Uterus (tissue), 4 donors: ENCODE measurements around the gene PLD5. TPM values are rescaled to one million over a fixed set of nuclear protein-coding genes. Genes with fewer than 3 reads are reported as not detected.

Experiments used
- DNase-seq, 2 donors: peaks; one replicate each; pipeline ENCODE4 v3.0.0-alpha.2; 2019 to 2020
- H3K27ac ChIP-seq, 2 donors: fragments of 200-600 bp; sonication (generic); 1 replicate in 1 of 2; 2 replicates in 1 of 2; pipeline ENCODE4 v1.5.1; 2016 to 2018
- H3K27me3 ChIP-seq, 2 donors: fragments of 200-600 bp; sonication (generic); one replicate each; pipeline ENCODE4 v1.5.1; 2018 to 2019; ENCODE audit warnings: control low read depth in 1 of 2
- H3K36me3 ChIP-seq, 2 donors: fragments of 200-600 bp; sonication (generic); one replicate each; pipeline ENCODE4 v1.5.1; 2019; ENCODE audit warnings: control low read depth in 1 of 2
- H3K4me1 ChIP-seq, 2 donors: fragments of 200-600 bp; sonication (generic); one replicate each; pipeline ENCODE4 v1.5.1; 2018 to 2019; ENCODE audit warnings: control low read depth in 1 of 2
- H3K4me3 ChIP-seq, 2 donors: fragments of 200-600 bp; sonication (generic); 1 replicate in 1 of 2; 2 replicates in 1 of 2; pipeline ENCODE4 v1.5.1; 2018 to 2019; ENCODE audit warnings: mild to moderate bottlenecking in 1 of 2
- H3K9me3 ChIP-seq, 2 donors: fragments of 200-600 bp; sonication (generic); one replicate each; pipeline ENCODE4 v1.5.1; 2019; ENCODE audit warnings: control low read depth in 1 of 2
- POLR2A ChIP-seq, 2 donors: fragments of 450-650 bp; IDR thresholded peaks; one replicate each; pipeline ENCODE4 v1.6.1; 2016; ENCODE audit warnings: antibody characterized with exemption in 2 of 2, mild to moderate bottlenecking in 1 of 2, moderate library complexity in 1 of 2
- intact Hi-C: fragments of 100-400 bp; cut with DNase I; formaldehyde crosslinking; loops from one replicate; pipeline ENCODE4 v1.15.1; 2023; ENCODE audit warnings: low total_unique reads
- total RNA-seq, 4 donors: library from RNA; depleted of rRNA in 3 of 4; stranded (reverse); fragments of >200 nt in 3 of 4; gene quantifications; one replicate each; pipeline versions ENCODE4 v1.1.0 to v1.2.4, GENCODE V29; 2014 to 2023
- TF ChIP-seq, protein P1 (sequence below), 4 experiments: fragments of 200-600 bp in 2 of 4; fragments of 450-650 bp in 2 of 4; sonication (generic) in 2 of 4; IDR thresholded peaks; one replicate each; pipeline ENCODE4 v1.5.1; 2016 to 2019; ENCODE audit warnings: antibody characterized with exemption in 4 of 4, mild to moderate bottlenecking in 2 of 4, moderate library complexity in 1 of 4
- donor health status: DM: yes; HTN: yes; CAD: no.

Gene PLD5
- total RNA-seq, 4 donors from 2014 or later: 2.4 to 6.1 (median 5.2) TPM

DNA sequence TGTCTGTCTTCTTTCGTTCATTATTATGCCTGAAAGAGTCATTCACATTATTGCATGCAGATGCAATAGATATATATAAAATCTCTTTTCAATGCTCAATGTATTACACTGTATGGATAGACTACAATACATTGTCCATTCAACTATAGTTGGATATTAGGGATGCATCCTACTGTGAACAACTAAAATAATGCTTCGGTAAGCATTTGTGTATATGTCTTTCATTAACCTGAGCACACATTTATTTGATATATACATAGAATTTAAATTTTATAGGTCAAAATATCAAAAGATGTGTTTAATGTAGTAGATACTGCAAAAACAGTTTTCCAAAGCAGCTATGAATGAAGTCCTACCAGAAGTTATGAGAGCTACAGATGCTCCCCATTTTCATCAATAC is 8.9 kb downstream of the PLD5 start:
- H3K9me3 ChIP-seq: no peaks in the 10 kb centered on the region
- H3K36me3 ChIP-seq: no peaks in the 10 kb centered on the region
- intact Hi-C loops: no loop called here
- H3K27ac ChIP-seq: no peak overlapping the region
- no peaks in the 10 kb centered on the region for H3K4me1 ChIP-seq
- no peak overlapping the region for H3K4me3 ChIP-seq
- no peak for TF ChIP-seq POLR2A (IDR thresholded peaks at IDR 0.05)
- TF ChIP-seq, protein P1, sequence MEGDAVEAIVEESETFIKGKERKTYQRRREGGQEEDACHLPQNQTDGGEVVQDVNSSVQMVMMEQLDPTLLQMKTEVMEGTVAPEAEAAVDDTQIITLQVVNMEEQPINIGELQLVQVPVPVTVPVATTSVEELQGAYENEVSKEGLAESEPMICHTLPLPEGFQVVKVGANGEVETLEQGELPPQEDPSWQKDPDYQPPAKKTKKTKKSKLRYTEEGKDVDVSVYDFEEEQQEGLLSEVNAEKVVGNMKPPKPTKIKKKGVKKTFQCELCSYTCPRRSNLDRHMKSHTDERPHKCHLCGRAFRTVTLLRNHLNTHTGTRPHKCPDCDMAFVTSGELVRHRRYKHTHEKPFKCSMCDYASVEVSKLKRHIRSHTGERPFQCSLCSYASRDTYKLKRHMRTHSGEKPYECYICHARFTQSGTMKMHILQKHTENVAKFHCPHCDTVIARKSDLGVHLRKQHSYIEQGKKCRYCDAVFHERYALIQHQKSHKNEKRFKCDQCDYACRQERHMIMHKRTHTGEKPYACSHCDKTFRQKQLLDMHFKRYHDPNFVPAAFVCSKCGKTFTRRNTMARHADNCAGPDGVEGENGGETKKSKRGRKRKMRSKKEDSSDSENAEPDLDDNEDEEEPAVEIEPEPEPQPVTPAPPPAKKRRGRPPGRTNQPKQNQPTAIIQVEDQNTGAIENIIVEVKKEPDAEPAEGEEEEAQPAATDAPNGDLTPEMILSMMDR (IDR thresholded peaks at IDR 0.05): no peak
- DNase-seq: no peak
- H3K27me3 ChIP-seq: no peaks in the 10 kb centered on the region

DNA sequence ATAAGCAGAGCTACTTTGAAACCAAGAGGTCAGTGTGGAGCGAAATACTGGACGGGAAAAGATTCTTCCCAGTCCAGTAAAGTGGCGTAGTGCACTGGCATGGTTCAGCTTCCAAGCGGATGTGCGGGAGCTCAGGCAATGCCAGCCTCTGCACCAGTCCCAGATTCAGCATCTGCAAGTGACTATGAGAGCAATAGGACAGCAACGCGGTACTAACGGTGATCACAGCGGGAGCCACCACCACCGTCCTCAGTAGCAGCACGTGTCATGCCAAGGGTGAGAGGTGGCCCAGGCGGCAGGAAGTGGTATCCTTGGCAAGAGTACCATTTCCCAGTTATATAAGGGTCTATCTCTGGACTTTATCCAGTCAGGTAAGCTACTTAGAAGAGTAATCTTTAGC is 17.8 kb downstream of the PLD5 start:
- Histone ChIP-seq H3K4me3 (no peak overlapping the region), H3K27ac (no peak overlapping the region), H3K36me3 (no peaks in the 10 kb centered on the region), H3K4me1 (no peaks in the 10 kb centered on the region), H3K27me3 (no peaks in the 10 kb centered on the region), H3K9me3 (no peaks in the 10 kb centered on the region)
- no peak for DNase-seq
- intact Hi-C loops: no loop called here
- TF ChIP-seq, protein P1 (IDR thresholded peaks at IDR 0.05): no peak
- TF ChIP-seq POLR2A (IDR thresholded peaks at IDR 0.05): no peak

DNA sequence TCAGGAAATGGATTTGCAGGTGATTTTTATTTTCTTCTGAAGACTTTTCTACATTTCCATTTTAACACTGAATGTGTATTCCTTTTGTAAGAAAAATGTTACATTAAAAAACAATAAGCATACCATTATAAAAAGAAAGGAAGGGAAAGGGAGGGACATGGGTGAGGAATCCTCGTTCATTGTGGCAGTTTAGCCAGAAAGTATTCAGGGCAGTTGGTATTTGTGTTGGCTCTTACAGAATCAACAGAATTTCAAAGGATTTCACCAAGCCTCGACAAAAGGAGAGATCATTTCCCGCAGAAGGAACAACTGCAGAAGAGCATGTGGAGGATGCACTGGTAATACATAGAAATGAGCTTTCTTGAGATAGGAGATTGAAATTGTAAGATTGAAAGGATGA is 35.0 kb downstream of the PLD5 start:
- DNase-seq: no peak
- intact Hi-C loops: no loop called here
- Histone ChIP-seq H3K4me3 (no peak overlapping the region), H3K27me3 (no peaks in the 10 kb centered on the region), H3K36me3 (no peaks in the 10 kb centered on the region), H3K27ac (no peak overlapping the region), H3K4me1 (no peaks in the 10 kb centered on the region), H3K9me3 (no peaks in the 10 kb centered on the region)
- TF ChIP-seq, protein P1 (IDR thresholded peaks at IDR 0.05): no peak
- no peak for TF ChIP-seq POLR2A (IDR thresholded peaks at IDR 0.05)

DNA sequence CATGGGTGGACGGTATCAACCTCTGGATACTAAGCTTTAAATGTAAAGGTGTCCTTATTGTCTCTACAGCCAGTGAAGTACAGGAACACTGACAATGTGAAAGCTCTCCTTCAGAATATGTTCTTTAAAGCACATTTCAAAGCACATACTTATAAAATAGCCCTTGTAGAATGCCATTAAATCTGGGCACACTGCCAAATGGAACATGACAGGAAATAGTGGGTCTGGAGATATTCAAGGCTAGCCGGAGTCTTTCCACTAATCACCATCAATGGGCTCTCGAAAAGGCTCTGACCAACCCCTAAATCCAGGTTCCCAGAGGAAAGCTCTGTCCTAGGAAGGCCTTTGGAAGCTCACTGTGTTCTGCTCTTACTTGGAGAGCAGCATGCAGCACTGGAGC is 46.6 kb downstream of the PLD5 start:
- no peaks in the 10 kb centered on the region for H3K36me3 ChIP-seq
- intact Hi-C loops: no loop called here
- no peaks in the 10 kb centered on the region for H3K4me1 ChIP-seq
- no peaks in the 10 kb centered on the region for H3K27me3 ChIP-seq
- no peak for TF ChIP-seq POLR2A (IDR thresholded peaks at IDR 0.05)
- TF ChIP-seq, protein P1 (IDR thresholded peaks at IDR 0.05): no peak
- no peak overlapping the region for H3K4me3 ChIP-seq
- H3K27ac ChIP-seq: no peak overlapping the region
- DNase-seq: no peak
- no peaks in the 10 kb centered on the region for H3K9me3 ChIP-seq

DNA sequence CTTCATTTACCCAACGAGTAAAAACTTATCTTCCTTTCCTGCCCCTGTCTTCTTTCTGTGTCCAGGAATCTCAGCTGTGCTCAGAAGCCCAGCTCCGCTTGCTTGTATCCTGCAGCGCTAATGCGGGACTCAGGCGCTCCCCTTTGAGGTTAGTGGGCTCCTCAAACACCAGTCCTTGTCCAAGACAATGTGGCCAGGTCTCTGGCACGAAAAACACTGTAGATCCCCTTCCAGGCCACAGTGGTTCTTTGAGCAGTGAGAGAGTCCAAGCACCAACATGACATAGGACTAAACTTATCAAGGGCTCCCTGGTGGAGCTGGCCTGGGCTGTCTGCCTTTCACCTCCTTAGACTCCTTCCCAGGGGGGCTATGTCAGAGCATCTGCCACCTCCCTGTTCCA is 53.7 kb downstream of the PLD5 start:
- no peaks in the 10 kb centered on the region for H3K36me3 ChIP-seq
- no peak for TF ChIP-seq POLR2A (IDR thresholded peaks at IDR 0.05)
- TF ChIP-seq, protein P1 (IDR thresholded peaks at IDR 0.05): no peak
- H3K9me3 ChIP-seq: no peaks in the 10 kb centered on the region
- no peaks in the 10 kb centered on the region for H3K27me3 ChIP-seq
- H3K4me3 ChIP-seq: no peak overlapping the region
- peaks cover 0 to 7% of the 10 kb centered on the region in 2 donors for H3K4me1 ChIP-seq
- H3K27ac ChIP-seq: no peak overlapping the region
- DNase-seq: no peak
- intact Hi-C loops: no loop called here
